ENCODE measurements around the gene C16orf92. TPM values are rescaled to one million over a fixed set of nuclear protein-coding genes. Genes with fewer than 3 reads are reported as not detected.

Gene C16orf92
- total RNA-seq, 1 experiment from 2014 or later: not detected

DNA sequence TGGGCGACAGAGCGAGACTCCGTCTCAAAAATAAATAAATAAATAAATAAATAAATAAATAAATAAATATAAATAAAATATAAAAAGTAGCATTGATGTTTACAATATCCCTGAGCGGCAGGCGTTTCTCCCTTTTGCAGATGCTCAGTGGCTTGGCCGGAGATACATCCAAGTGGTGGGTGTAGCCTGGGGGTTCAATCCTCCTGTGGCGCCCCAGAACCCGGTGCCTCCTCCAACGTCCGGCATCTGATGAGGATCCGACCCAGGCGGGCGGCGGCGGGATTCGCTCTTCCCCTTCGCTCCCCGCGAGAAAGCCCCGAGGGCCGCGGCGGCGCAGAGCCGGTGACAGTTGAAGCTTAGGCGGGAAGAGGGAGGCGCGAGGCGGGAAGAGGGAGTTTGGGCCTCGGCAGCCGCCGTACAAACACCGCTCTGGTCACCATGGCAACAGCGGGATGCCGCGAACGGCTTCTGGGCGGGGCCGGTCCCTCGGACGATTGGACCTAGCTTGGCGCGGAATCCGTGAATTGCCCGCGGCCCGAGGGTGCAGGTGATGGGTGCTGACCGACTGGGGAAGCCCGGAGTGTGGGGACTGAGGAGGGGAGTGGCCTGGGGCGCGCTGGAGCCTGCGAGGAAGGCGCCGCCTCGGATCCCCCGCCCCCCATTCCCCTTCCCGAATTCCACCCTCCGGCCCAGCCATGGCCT is 29.8 kb downstream of the C16orf92 start:
- Histone ChIP-seq H3K36me3 (ENCODE audit: control insufficient read depth, insufficient read depth, low read length) (no peaks in the 10 kb centered on the region; the same call in 1 of the 2 replicates), H3K4me1 (ENCODE audit: control insufficient read depth, insufficient read depth, low read length) (peaks cover 19% of the 10 kb centered on the region), H3K27me3 (ENCODE audit: control insufficient read depth, insufficient read depth, low read length) (no peaks in the 10 kb centered on the region), H3K27ac (ENCODE audit: low read length) (peak overlapping the region; percentile 88), H3K9me3 (ENCODE audit: control insufficient read depth, insufficient read depth, low read depth, low read length) (no peaks in the 10 kb centered on the region), H3K4me3 (ENCODE audit: low read depth in 2 of 2, low read length in 2 of 2) (peak overlapping the region; percentile 86 to 94)
- intact Hi-C loops (cut with micrococcal nuclease; ENCODE audit: unreplicated experiment) (no loop called here), in situ Hi-C loops (cut with HindIII; ENCODE audit: low pct_unique_long_range_greater_than_20kb, low sequenced_read_pairs) (no loop called here)
- no TSS peak for BruUV-seq (replicated peaks)
- POLR2A ChIA-PET: interaction anchor here (0.5 to 1.4 kb wide), 2 partner anchors 13 to 41 kb away, joined by 3 to 5 read pairs; partner anchors contain the start of gene ALDOA
- CTCF ChIA-PET: interaction anchor here (0.6 kb wide), 2 partner anchors 9 to 1471 kb away, joined by 3 read pairs; no protein-coding TSS in a partner anchor
- DNase-seq (ENCODE audit: low read depth, low spot score) (peak; percentile 48), ATAC-seq (peak; percentile 83)
- TF ChIP-seq POLR2AphosphoS5 (IDR thresholded peaks at IDR 0.05; ENCODE audit: low read depth, low read length): peak; percentile 71
- TF ChIP-seq TCF7L2 (IDR thresholded peaks at IDR 0.05; ENCODE audit: low read depth, low read length): no peak
- TF ChIP-seq, protein P1, sequence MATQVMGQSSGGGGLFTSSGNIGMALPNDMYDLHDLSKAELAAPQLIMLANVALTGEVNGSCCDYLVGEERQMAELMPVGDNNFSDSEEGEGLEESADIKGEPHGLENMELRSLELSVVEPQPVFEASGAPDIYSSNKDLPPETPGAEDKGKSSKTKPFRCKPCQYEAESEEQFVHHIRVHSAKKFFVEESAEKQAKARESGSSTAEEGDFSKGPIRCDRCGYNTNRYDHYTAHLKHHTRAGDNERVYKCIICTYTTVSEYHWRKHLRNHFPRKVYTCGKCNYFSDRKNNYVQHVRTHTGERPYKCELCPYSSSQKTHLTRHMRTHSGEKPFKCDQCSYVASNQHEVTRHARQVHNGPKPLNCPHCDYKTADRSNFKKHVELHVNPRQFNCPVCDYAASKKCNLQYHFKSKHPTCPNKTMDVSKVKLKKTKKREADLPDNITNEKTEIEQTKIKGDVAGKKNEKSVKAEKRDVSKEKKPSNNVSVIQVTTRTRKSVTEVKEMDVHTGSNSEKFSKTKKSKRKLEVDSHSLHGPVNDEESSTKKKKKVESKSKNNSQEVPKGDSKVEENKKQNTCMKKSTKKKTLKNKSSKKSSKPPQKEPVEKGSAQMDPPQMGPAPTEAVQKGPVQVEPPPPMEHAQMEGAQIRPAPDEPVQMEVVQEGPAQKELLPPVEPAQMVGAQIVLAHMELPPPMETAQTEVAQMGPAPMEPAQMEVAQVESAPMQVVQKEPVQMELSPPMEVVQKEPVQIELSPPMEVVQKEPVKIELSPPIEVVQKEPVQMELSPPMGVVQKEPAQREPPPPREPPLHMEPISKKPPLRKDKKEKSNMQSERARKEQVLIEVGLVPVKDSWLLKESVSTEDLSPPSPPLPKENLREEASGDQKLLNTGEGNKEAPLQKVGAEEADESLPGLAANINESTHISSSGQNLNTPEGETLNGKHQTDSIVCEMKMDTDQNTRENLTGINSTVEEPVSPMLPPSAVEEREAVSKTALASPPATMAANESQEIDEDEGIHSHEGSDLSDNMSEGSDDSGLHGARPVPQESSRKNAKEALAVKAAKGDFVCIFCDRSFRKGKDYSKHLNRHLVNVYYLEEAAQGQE (IDR thresholded peaks at IDR 0.05; ENCODE audit: insufficient read depth in 1 of 2, low read depth in 2 of 2, low read length in 1 of 2): peak in 1 of 2 experiments; percentile 55; a peak in 1 of 4 replicates
- peak; percentile 99; the same call in 1 of the 2 replicates for TF ChIP-seq SIN3A (IDR thresholded peaks at IDR 0.05; ENCODE audit: borderline replicate concordance, insufficient read depth, low read depth, low read length)

DNA sequence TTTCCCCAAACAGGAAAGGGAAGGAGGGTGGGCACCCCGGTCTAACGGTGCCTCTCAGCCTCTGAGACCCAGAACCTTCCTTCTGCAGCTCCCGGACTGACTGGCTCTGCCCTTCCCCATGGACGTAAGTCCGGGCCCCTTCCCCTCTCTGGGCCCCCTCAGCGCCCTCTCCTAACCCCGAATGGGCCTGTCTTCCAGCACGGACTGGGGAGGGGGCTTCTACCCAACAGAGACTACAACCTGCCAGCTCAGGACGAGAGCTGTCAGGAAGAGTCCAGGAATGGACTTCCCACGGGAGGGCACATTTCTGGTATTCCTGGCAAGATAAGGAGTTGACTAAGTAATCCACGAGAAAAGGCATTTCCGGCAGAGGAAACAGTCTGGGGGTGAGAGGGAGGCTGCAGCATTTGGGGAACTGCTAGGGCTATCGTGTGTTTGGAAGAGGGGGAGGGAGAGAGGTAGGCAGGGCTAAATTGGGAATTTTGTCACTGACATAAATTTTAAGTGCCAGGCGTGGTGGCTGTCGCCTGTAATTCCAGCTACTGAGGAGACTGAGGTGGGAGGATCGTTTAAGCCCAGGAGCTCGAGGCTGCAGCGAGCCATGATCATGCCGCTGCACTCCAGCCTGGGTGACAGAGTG is 30.5 kb downstream of the C16orf92 start:
- ATAC-seq (peak; percentile 44), DNase-seq (ENCODE audit: low read depth, low spot score) (no peak)
- Histone ChIP-seq H3K36me3 (ENCODE audit: control insufficient read depth, insufficient read depth, low read length) (no peaks in the 10 kb centered on the region; the same call in 1 of the 2 replicates), H3K9me3 (ENCODE audit: control insufficient read depth, insufficient read depth, low read depth, low read length) (no peaks in the 10 kb centered on the region), H3K27me3 (ENCODE audit: control insufficient read depth, insufficient read depth, low read length) (no peaks in the 10 kb centered on the region), H3K27ac (ENCODE audit: low read length) (peak overlapping the region; percentile 88), H3K4me3 (ENCODE audit: low read depth in 2 of 2, low read length in 2 of 2) (peak overlapping the region; percentile 86 to 94), H3K4me1 (ENCODE audit: control insufficient read depth, insufficient read depth, low read length) (peaks cover 19% of the 10 kb centered on the region)
- ChIA-PET POLR2A (interaction anchor here (0.6 to 1.4 kb wide), 2 partner anchors 8 to 12 kb away, joined by 4 to 5 read pairs; partner anchors contain the start of gene ALDOA), CTCF (no interaction called here)
- BruUV-seq (replicated peaks): TSS peak; percentile 87
- in situ Hi-C loops (cut with HindIII; ENCODE audit: low pct_unique_long_range_greater_than_20kb, low sequenced_read_pairs) (no loop called here), intact Hi-C loops (cut with micrococcal nuclease; ENCODE audit: unreplicated experiment) (no loop called here)
- TF ChIP-seq TCF7L2 (IDR thresholded peaks at IDR 0.05; ENCODE audit: low read depth, low read length): no peak
- TF ChIP-seq, protein P1 (IDR thresholded peaks at IDR 0.05; ENCODE audit: insufficient read depth in 1 of 2, low read depth in 2 of 2, low read length in 1 of 2): no peak
- TF ChIP-seq POLR2AphosphoS5 (IDR thresholded peaks at IDR 0.05; ENCODE audit: low read depth, low read length): no peak
- TF ChIP-seq, protein P2, sequence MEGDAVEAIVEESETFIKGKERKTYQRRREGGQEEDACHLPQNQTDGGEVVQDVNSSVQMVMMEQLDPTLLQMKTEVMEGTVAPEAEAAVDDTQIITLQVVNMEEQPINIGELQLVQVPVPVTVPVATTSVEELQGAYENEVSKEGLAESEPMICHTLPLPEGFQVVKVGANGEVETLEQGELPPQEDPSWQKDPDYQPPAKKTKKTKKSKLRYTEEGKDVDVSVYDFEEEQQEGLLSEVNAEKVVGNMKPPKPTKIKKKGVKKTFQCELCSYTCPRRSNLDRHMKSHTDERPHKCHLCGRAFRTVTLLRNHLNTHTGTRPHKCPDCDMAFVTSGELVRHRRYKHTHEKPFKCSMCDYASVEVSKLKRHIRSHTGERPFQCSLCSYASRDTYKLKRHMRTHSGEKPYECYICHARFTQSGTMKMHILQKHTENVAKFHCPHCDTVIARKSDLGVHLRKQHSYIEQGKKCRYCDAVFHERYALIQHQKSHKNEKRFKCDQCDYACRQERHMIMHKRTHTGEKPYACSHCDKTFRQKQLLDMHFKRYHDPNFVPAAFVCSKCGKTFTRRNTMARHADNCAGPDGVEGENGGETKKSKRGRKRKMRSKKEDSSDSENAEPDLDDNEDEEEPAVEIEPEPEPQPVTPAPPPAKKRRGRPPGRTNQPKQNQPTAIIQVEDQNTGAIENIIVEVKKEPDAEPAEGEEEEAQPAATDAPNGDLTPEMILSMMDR (IDR thresholded peaks at IDR 0.05): no peak
- TF ChIP-seq SIN3A (IDR thresholded peaks at IDR 0.05; ENCODE audit: borderline replicate concordance, insufficient read depth, low read depth, low read length): no peak
